K562 (cell line): ENCODE measurements around the gene SLC7A14. TPM values are rescaled to one million over a fixed set of nuclear protein-coding genes. Genes with fewer than 3 reads are reported as not detected.

Experiments
- ATAC-seq: fragments of 200-7000 bp; cut with Tn5 transposase; 3 replicates; pipeline ENCODE4 v1.9.1; 2020; ENCODE audit warnings: moderate library complexity
- BruUV-seq: library from RNA; stranded (reverse); fragments of 400-500 nt; replicated peaks from 2 replicates; lab custom pipeline; 2021; lab: Mats Ljungman, UMichigan
- CTCF ChIA-PET: fragments of 300-600 bp; formaldehyde crosslinking; extraction: SDS; loops from one replicate; lab custom pipeline; 2021; ENCODE audit warnings: low intra/inter-chr PET ratio; lab: Yijun Ruan, JAX
- POLR2A ChIA-PET: fragments of 300-600, 350-650 bp; sonication (Branson Sonifier 250); formaldehyde crosslinking; extraction: SDS; loops from one replicate; lab custom pipeline; 2021; ENCODE audit warnings: antibody characterized with exemption, inconsistent platforms; lab: Yijun Ruan, JAX
- DNase-seq, 4 experiments: peaks; one replicate each; pipeline versions ENCODE4 v3.0.0 to v3.0.0-alpha.2; 2011 to 2018; ENCODE audit warnings: low spot score in 3 of 4, mixed read lengths in 3 of 4; ENCODE audit errors: extremely low read depth in 1 of 4
- FAIRE-seq: peaks from 2 replicates; lab custom pipeline; 2011; peaks lifted over from hg19 to GRCh38; lab: Jason Lieb, UNC
- H2AFZ ChIP-seq: 2 replicates; pipeline ENCODE4 v1.6.0; 2011; ENCODE audit warnings: low read depth, low read length, control low read depth, inconsistent platforms
- H3K27ac ChIP-seq: fragments of 200-600 bp; 3 replicates; pipeline ENCODE4 v1.8.0; 2011; ENCODE audit warnings: low read depth, mild to moderate bottlenecking, control low read depth, inconsistent platforms, low read length, moderate library complexity, mixed read lengths; ENCODE audit errors: extremely low read depth
- H3K27me3 ChIP-seq, 2 experiments: fragments of 300-600 bp in 1 of 2; 2 replicates in 1 of 2; 3 replicates in 1 of 2; pipeline versions ENCODE4 v1.6.0 to v1.8.0; 2011; ENCODE audit warnings: inconsistent platforms in 2 of 2, low read length in 2 of 2, mild to moderate bottlenecking in 1 of 2, mixed read lengths in 1 of 2, moderate library complexity in 1 of 2; ENCODE audit not compliant: control insufficient read depth in 2 of 2, insufficient read depth in 2 of 2
- H3K36me3 ChIP-seq: fragments of 300-600 bp; 3 replicates; pipeline ENCODE4 v1.8.0; 2011; ENCODE audit warnings: mild to moderate bottlenecking, low read length, inconsistent platforms; ENCODE audit not compliant: control insufficient read depth, insufficient read depth
- H3K4me1 ChIP-seq, 2 experiments: fragments of 200-600 bp in 1 of 2; replicated peaks in 1 of 2; 2 replicates in 1 of 2; 3 replicates in 1 of 2; pipeline versions ENCODE4 v1.5.1 to v1.8.0; 2011; ENCODE audit warnings: inconsistent platforms in 2 of 2, low read length in 2 of 2, mild to moderate bottlenecking in 1 of 2, mixed read lengths in 1 of 2, moderate library complexity in 1 of 2; ENCODE audit not compliant: control insufficient read depth in 2 of 2, insufficient read depth in 2 of 2
- H3K4me2 ChIP-seq: 2 replicates; pipeline ENCODE4 v1.6.1; 2011; ENCODE audit warnings: low read length, control low read depth, inconsistent platforms, mixed read lengths; ENCODE audit not compliant: insufficient read depth
- H3K4me3 ChIP-seq: fragments of 200-600 bp; sonication (generic), shearing (Covaris generic); 2 replicates; pipeline ENCODE4 v1.5.1; 2016; ENCODE audit warnings: control low read depth, inconsistent platforms
- H3K79me2 ChIP-seq: fragments of 200-600 bp; 3 replicates; pipeline ENCODE4 v1.8.0; 2011; ENCODE audit warnings: low read length, inconsistent platforms; ENCODE audit not compliant: control insufficient read depth, insufficient read depth
- H3K9ac ChIP-seq, 2 experiments: 2 replicates each; pipeline versions ENCODE4 v1.6.0 to v1.6.1; 2011; ENCODE audit warnings: low read depth in 2 of 2, low read length in 2 of 2, control low read depth in 1 of 2, inconsistent platforms in 1 of 2, mild to moderate bottlenecking in 1 of 2, mixed read lengths in 1 of 2; ENCODE audit not compliant: insufficient read depth in 1 of 2
- H3K9me1 ChIP-seq: one replicate; pipeline ENCODE4 v1.6.0; 2011; ENCODE audit warnings: inconsistent platforms, mild to moderate bottlenecking, low read length, moderate library complexity; ENCODE audit not compliant: control insufficient read depth, insufficient read depth
- H3K9me3 ChIP-seq: replicated peaks from 2 replicates; pipeline ENCODE4 v1.5.1; 2011; ENCODE audit warnings: low read depth, low read length, inconsistent platforms; ENCODE audit not compliant: control insufficient read depth, insufficient read depth
- H4K20me1 ChIP-seq: replicated peaks from 2 replicates; pipeline ENCODE4 v1.6.1; 2011; ENCODE audit warnings: low read length, inconsistent platforms, mixed read lengths; ENCODE audit not compliant: control insufficient read depth, insufficient read depth
- CBFA2T3 ChIP-seq: fragments of 450-650 bp; IDR thresholded peaks from 2 replicates; pipeline ENCODE4 v1.6.1; 2017
- CBX2 ChIP-seq: fragments of 200-600 bp; sonication (generic); IDR thresholded peaks from one replicate; pipeline ENCODE4 v1.6.1; 2012; ENCODE audit warnings: mild to moderate bottlenecking, low read length, inconsistent platforms; ENCODE audit not compliant: insufficient read depth, poor library complexity, severe bottlenecking
- CBX3 ChIP-seq, 2 experiments: IDR thresholded peaks; 1 replicate in 1 of 2; 2 replicates in 1 of 2; pipeline ENCODE4 v1.6.1; 2012; ENCODE audit warnings: inconsistent platforms in 2 of 2, low read length in 2 of 2, borderline replicate concordance in 1 of 2, control low read depth in 1 of 2
- HDAC1 ChIP-seq, 2 experiments: fragments of 450-650 bp; IDR thresholded peaks; 2 replicates each; pipeline ENCODE4 v1.6.1; 2016 to 2017; ENCODE audit warnings: inconsistent platforms in 1 of 2, mild to moderate bottlenecking in 1 of 2, moderate library complexity in 1 of 2
- KHSRP ChIP-seq: fragments of 450-650 bp; IDR thresholded peaks from 2 replicates; pipeline ENCODE4 v1.6.1; 2017
- SETDB1 ChIP-seq: IDR thresholded peaks from one replicate; pipeline ENCODE4 v1.6.1; 2012; ENCODE audit warnings: low read length, control low read depth, inconsistent platforms
- SMAD3 ChIP-seq: fragments of 450-650 bp; formaldehyde crosslinking; conservative IDR thresholded peaks from 2 replicates; pipeline ENCODE4 v1.4.0; 2020; ENCODE audit warnings: mild to moderate bottlenecking
- TCF3 ChIP-seq: sonication (generic); formaldehyde crosslinking; IDR thresholded peaks from 2 replicates; pipeline ENCODE4 v1.4.0; 2020; ENCODE audit warnings: mild to moderate bottlenecking, missing genetic modification reagents
- THRAP3 ChIP-seq: fragments of 450-650 bp; IDR thresholded peaks from 2 replicates; pipeline ENCODE4 v1.6.1; 2016; ENCODE audit warnings: mild to moderate bottlenecking, inconsistent platforms, borderline replicate concordance
- TSHZ1 ChIP-seq: fragments of 250-450 bp; sonication (Bioruptor Pico); IDR thresholded peaks from 2 replicates; pipeline ENCODE4 v1.4.0; 2020; ENCODE audit warnings: mild to moderate bottlenecking, moderate library complexity
- ZNF589 ChIP-seq: fragments of 200-800 bp; sonication (Bioruptor generic); IDR thresholded peaks from 2 replicates; pipeline ENCODE4 v1.6.1; 2016; ENCODE audit warnings: low read depth, missing genetic modification characterization, missing compliant biosample characterization
- WGBS: fragments of 100-300 bp; shearing (Covaris generic); methylation state at CpG from one replicate; pipeline ENCODE4 v1.1.6; 2016; ENCODE audit warnings: low coverage, mixed read lengths; ENCODE audit not compliant: insufficient coverage; ENCODE audit errors: missing lambda C conversion rate; 5-methylcytosine and 5-hydroxymethylcytosine counted together
- in situ Hi-C: fragments of 300-500 bp; cut with MboI; formaldehyde crosslinking; loops from 4 replicates; pipeline ENCODE4 v1.15.0; 2018; ENCODE audit warnings: inconsistent platforms, mixed read lengths
- intact Hi-C: fragments of 100-400 bp; cut with micrococcal nuclease; formaldehyde crosslinking; loops from 2 replicates; pipeline ENCODE4 v1.14.2; 2022
- polyA plus RNA-seq, 8 experiments: library from polyadenylated mRNA; depleted of rRNA in 4 of 8; stranded (reverse) in 5 of 8; unstranded in 3 of 8; fragments of >200 nt; fragmentation: Nextera tagmentation in 2 of 8; fragmentation: Illumina TruSeq in 1 of 8; extraction: Ambion mirVana in 2 of 8; extraction: Trizol in 1 of 8; gene quantifications; 2 replicates each; pipeline versions ENCODE4 v1.2.1 to v1.2.3, GENCODE V29; 2011 to 2014; ENCODE audit warnings: inconsistent platforms in 1 of 8, missing spikeins in 1 of 8
- total RNA-seq, 7 experiments: library from RNA; depleted of rRNA in 6 of 7; stranded (reverse); fragments of >200 nt in 6 of 7; fragmentation: Illumina TruSeq in 2 of 7; extraction: Trizol in 2 of 7; gene quantifications; 2 replicates each; pipeline versions ENCODE4 v1.2.1 to v1.2.3, GENCODE V29; 2011 to 2021; ENCODE audit warnings: low replicate concordance in 1 of 7
- TF ChIP-seq, protein P1 (sequence below): fragments of 450-650 bp; IDR thresholded peaks from 2 replicates; pipeline ENCODE4 v1.6.1; 2016; ENCODE audit warnings: borderline replicate concordance

The SLC7A14 gene
- total and polyA plus RNA-seq, 9 of the 15 experiments (the other 6 are each of a cell fraction or from before 2014, with no cell fraction given) = not detected

- BruUV-seq = no TSS peak
- Histone ChIP-seq H3K27ac (no peak overlapping the region), H3K27me3 (peaks cover 4% of the 10 kb centered on the region in 2 experiments; a peak in 3 of 5 replicates), H3K4me2 (no peak overlapping the region), H2AFZ (no peak overlapping the region), H4K20me1 (no peaks in the 10 kb centered on the region), H3K79me2 (no peaks in the 10 kb centered on the region), H3K36me3 (no peaks in the 10 kb centered on the region), H3K4me3 (no peak overlapping the region), H3K4me1 (no peaks in the 10 kb centered on the region), H3K9ac (no peak overlapping the region), H3K9me1 (no peaks in the 10 kb centered on the region), H3K9me3 (no peaks in the 10 kb centered on the region)
- DNase-seq (no peak), FAIRE-seq (no peak), ATAC-seq (no peak)
- intact Hi-C loops = no loop called here
- POLR2A ChIA-PET = interaction anchor here (0.7 kb wide), 1 partner anchor 9 kb away, joined by 4 read pairs; no protein-coding TSS in a partner anchor
- CTCF ChIA-PET = no interaction called here
- 4% methylated on average over 2 of the region's 2 CpGs for WGBS
- in situ Hi-C loops = no loop called here
- TF ChIP-seq TCF3 = 0 out of 2 replicates have a peak, but pooled peaks have one; percentile 27
- no peak for TF ChIP-seq SETDB1
- no peak for TF ChIP-seq THRAP3
- peak; percentile 61 for TF ChIP-seq CBFA2T3
- TF ChIP-seq CBX3 (IDR thresholded peaks at IDR 0.05; ENCODE audit: borderline replicate concordance in 1 of 2, low read length in 2 of 2) = no peak
- TF ChIP-seq KHSRP = no peak
- TF ChIP-seq ZNF589 (CRISPR knock-in tag) = no peak
- TF ChIP-seq CBX2 = no peak
- no peak for TF ChIP-seq SMAD3 (CRISPR knock-in tag)
- no peak for TF ChIP-seq HDAC1 (IDR thresholded peaks at IDR 0.05)
- TF ChIP-seq, protein P1, sequence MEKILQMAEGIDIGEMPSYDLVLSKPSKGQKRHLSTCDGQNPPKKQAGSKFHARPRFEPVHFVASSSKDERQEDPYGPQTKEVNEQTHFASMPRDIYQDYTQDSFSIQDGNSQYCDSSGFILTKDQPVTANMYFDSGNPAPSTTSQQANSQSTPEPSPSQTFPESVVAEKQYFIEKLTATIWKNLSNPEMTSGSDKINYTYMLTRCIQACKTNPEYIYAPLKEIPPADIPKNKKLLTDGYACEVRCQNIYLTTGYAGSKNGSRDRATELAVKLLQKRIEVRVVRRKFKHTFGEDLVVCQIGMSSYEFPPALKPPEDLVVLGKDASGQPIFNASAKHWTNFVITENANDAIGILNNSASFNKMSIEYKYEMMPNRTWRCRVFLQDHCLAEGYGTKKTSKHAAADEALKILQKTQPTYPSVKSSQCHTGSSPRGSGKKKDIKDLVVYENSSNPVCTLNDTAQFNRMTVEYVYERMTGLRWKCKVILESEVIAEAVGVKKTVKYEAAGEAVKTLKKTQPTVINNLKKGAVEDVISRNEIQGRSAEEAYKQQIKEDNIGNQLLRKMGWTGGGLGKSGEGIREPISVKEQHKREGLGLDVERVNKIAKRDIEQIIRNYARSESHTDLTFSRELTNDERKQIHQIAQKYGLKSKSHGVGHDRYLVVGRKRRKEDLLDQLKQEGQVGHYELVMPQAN = no peak
- no peak for TF ChIP-seq TSHZ1 (CRISPR knock-in tag)
These were observed 72.2 kb downstream of the SLC7A14 start for GRCh38 chr3:170513642-170514041.
